DND-41 (cell line): ENCODE data around the gene ECHS1.

Source experiments
- ATAC-seq: fragments of 200-7000 bp; cut with Tn5 transposase; 3 replicates; pipeline ENCODE4 v1.9.1; 2021; ENCODE audit warnings: low read depth; ENCODE audit not compliant: insufficient read depth
- DNase-seq: peaks from one replicate; pipeline ENCODE4 v3.0.0-alpha.2; 2020
- H2AFZ ChIP-seq: 2 replicates; pipeline ENCODE4 v1.6.0; 2012; ENCODE audit warnings: low read depth, low read length
- H3K27ac ChIP-seq: 2 replicates; pipeline ENCODE4 v1.5.1; 2012; ENCODE audit warnings: low read length, inconsistent platforms
- H3K27me3 ChIP-seq: fragments of 200-600 bp; sonication (generic); 2 replicates; pipeline ENCODE4 v1.6.0; 2012; ENCODE audit warnings: low read length, mild to moderate bottlenecking, inconsistent platforms; ENCODE audit not compliant: insufficient read depth, poor library complexity
- H3K36me3 ChIP-seq: 2 replicates; pipeline ENCODE4 v1.5.1; 2012; ENCODE audit warnings: low read length, inconsistent platforms; ENCODE audit not compliant: insufficient read depth
- H3K4me1 ChIP-seq: 2 replicates; pipeline ENCODE4 v1.5.1; 2012; ENCODE audit warnings: mild to moderate bottlenecking, low read length; ENCODE audit not compliant: insufficient read depth
- H3K4me2 ChIP-seq: 2 replicates; pipeline ENCODE4 v1.6.0; 2012; ENCODE audit warnings: mild to moderate bottlenecking, moderate library complexity, low read length, inconsistent platforms; ENCODE audit not compliant: insufficient read depth
- H3K4me3 ChIP-seq, 2 experiments: fragments of 200-600 bp in 1 of 2; shearing (Covaris generic) in 1 of 2; 2 replicates each; pipeline ENCODE4 v1.5.1; 2012 to 2016; ENCODE audit warnings: inconsistent platforms in 2 of 2, low read length in 2 of 2, mild to moderate bottlenecking in 2 of 2, low read depth in 1 of 2, moderate library complexity in 1 of 2
- H3K79me2 ChIP-seq: 2 replicates; pipeline ENCODE4 v1.6.0; 2012; ENCODE audit warnings: low read length, inconsistent platforms; ENCODE audit not compliant: insufficient read depth
- H3K9ac ChIP-seq: 2 replicates; pipeline ENCODE4 v1.6.0; 2012; ENCODE audit warnings: low read depth, mild to moderate bottlenecking, inconsistent platforms, low read length, moderate library complexity
- H3K9me3 ChIP-seq: 2 replicates; pipeline ENCODE4 v1.5.1; 2012; ENCODE audit warnings: low read length, moderate library complexity, mild to moderate bottlenecking, inconsistent platforms; ENCODE audit not compliant: insufficient read depth, severe bottlenecking
- H4K20me1 ChIP-seq: 2 replicates; pipeline ENCODE4 v1.6.0; 2012; ENCODE audit warnings: low read length; ENCODE audit not compliant: insufficient read depth
- CTCF ChIP-seq: IDR thresholded peaks from 2 replicates; pipeline ENCODE4 v1.5.1; 2012; ENCODE audit warnings: borderline replicate concordance, low read length, moderate library complexity, mild to moderate bottlenecking; ENCODE audit not compliant: poor library complexity, severe bottlenecking; ENCODE audit errors: extremely low read depth
- EZH2 ChIP-seq: IDR thresholded peaks from 3 replicates; pipeline ENCODE4 v1.6.1; 2012; ENCODE audit warnings: borderline replicate concordance, low read depth, mild to moderate bottlenecking, moderate library complexity, low read length, inconsistent platforms; ENCODE audit not compliant: severe bottlenecking

Gene ECHS1

GRCh38 chr10:133420579-133420978 is 47.4 kb upstream of the ECHS1 start:
- ATAC-seq = no peak
- Histone ChIP-seq H3K4me2 (no peak overlapping the region), H3K27me3 (no peaks in the 10 kb centered on the region), H2AFZ (no peak overlapping the region), H3K9ac (no peak overlapping the region), H4K20me1 (no peaks in the 10 kb centered on the region; the same call in 1 of the 2 replicates), H3K36me3 (peaks cover 57% of the 10 kb centered on the region), H3K79me2 (peaks cover 5% of the 10 kb centered on the region; the same call in 1 of the 2 replicates), H3K4me1 (no peaks in the 10 kb centered on the region), H3K4me3 (no peak overlapping the region), H3K27ac (no peak overlapping the region), H3K9me3 (peaks cover 25% of the 10 kb centered on the region)
- peak; percentile 4 for DNase-seq
- no peak for TF ChIP-seq EZH2
- TF ChIP-seq CTCF = no peak

GRCh38 chr10:133420028-133420427 is 46.9 kb upstream of the ECHS1 start:
- H3K9me3 ChIP-seq = peaks cover 30% of the 10 kb centered on the region
- no peak overlapping the region for H3K27ac ChIP-seq
- H3K36me3 ChIP-seq = peaks cover 62% of the 10 kb centered on the region
- H4K20me1 ChIP-seq = no peaks in the 10 kb centered on the region; the same call in 1 of the 2 replicates
- H3K4me1 ChIP-seq = no peaks in the 10 kb centered on the region
- H3K79me2 ChIP-seq = peaks cover 11% of the 10 kb centered on the region; the same call in 1 of the 2 replicates
- no peaks in the 10 kb centered on the region for H3K27me3 ChIP-seq
- no peak for TF ChIP-seq EZH2
- no peak overlapping the region for H3K4me3 ChIP-seq
- no peak overlapping the region for H3K4me2 ChIP-seq
- ATAC-seq (no peak), DNase-seq (no peak)
- no peak overlapping the region for H3K9ac ChIP-seq
- H2AFZ ChIP-seq = no peak overlapping the region

- Histone ChIP-seq H2AFZ (no peak overlapping the region), H4K20me1 (no peaks in the 10 kb centered on the region; the same call in 1 of the 2 replicates), H3K79me2 (peaks cover 12% of the 10 kb centered on the region; the same call in 1 of the 2 replicates), H3K9ac (no peak overlapping the region), H3K9me3 (peaks cover 31% of the 10 kb centered on the region), H3K4me1 (no peaks in the 10 kb centered on the region), H3K4me2 (no peak overlapping the region), H3K4me3 (no peak overlapping the region), H3K27me3 (no peaks in the 10 kb centered on the region), H3K36me3 (peaks cover 64% of the 10 kb centered on the region), H3K27ac (no peak overlapping the region)
- TF ChIP-seq EZH2 = no peak
- TF ChIP-seq CTCF = no peak
- DNase-seq = no peak
- peak; percentile 15; the same call in 1 of the 3 replicates for ATAC-seq
Measured at GRCh38 chr10:133419211-133419950, 46.2 kb upstream of the ECHS1 start.

- H3K27ac ChIP-seq = no peak overlapping the region
- peaks cover 14% of the 10 kb centered on the region; the same call in 1 of the 2 replicates for H3K79me2 ChIP-seq
- no peak for TF ChIP-seq EZH2
- no peak for TF ChIP-seq CTCF
- peaks cover 31% of the 10 kb centered on the region for H3K9me3 ChIP-seq
- peaks cover 68% of the 10 kb centered on the region for H3K36me3 ChIP-seq
- ATAC-seq (no peak), DNase-seq (no peak)
- H3K4me1 ChIP-seq = no peaks in the 10 kb centered on the region
- H4K20me1 ChIP-seq = no peaks in the 10 kb centered on the region; the same call in 1 of the 2 replicates
- H2AFZ ChIP-seq = no peak overlapping the region
- no peak overlapping the region for H3K4me3 ChIP-seq
- no peaks in the 10 kb centered on the region for H3K27me3 ChIP-seq
- H3K4me2 ChIP-seq = no peak overlapping the region
- H3K9ac ChIP-seq = no peak overlapping the region
Measured at GRCh38 chr10:133418289-133418993, 45.3 kb upstream of the ECHS1 start.
